AG09319 (cell line): ENCODE results near the gene TAS2R30.

Source experiments
- DNase-seq: peaks from one replicate; pipeline ENCODE4 v3.0.0-alpha.2; 2010; ENCODE audit warnings: low read depth; ENCODE audit errors: extremely low read depth
- CTCF ChIP-seq: IDR thresholded peaks from 2 replicates; pipeline ENCODE4 v1.5.1; 2011; ENCODE audit warnings: low read depth, mild to moderate bottlenecking, inconsistent platforms, low read length, moderate library complexity

TAS2R30 gene

GRCh38 chr12:11150832-11151231, 16.4 kb upstream of the TAS2R30 start:
- TF ChIP-seq CTCF: no peak

GRCh38 chr12:11147420-11147819, 13.0 kb upstream of the TAS2R30 start:
- DNase-seq: no peak
- no peak for TF ChIP-seq CTCF

More at GRCh38 chr12:11150832-11151231, 16.4 kb upstream of the TAS2R30 start:
- DNase-seq: no peak

- DNase-seq: no peak
- TF ChIP-seq CTCF: no peak
These were observed 9.9 kb upstream of the TAS2R30 start for GRCh38 chr12:11144297-11144696.

- no peak for DNase-seq
- no peak for TF ChIP-seq CTCF
These were observed 8.9 kb upstream of the TAS2R30 start for GRCh38 chr12:11143352-11143751.

- no peak for TF ChIP-seq CTCF
- DNase-seq: no peak
These were observed 1.6 kb upstream of the TAS2R30 start for GRCh38 chr12:11136075-11136474.

- TF ChIP-seq CTCF: no peak
- DNase-seq: no peak
These were observed 628 bp downstream of the TAS2R30 start for GRCh38 chr12:11133816-11134215.

GRCh38 chr12:11133162-11133561, 1.3 kb downstream of the TAS2R30 start:
- TF ChIP-seq CTCF: no peak
- no peak for DNase-seq
